Stimulated activated effector memory CD8-positive, alpha-beta T cell treated with anti-CD3 and anti-CD28 coated beads, Interleukin-12 subunit alpha, Interleukin-12 subunit beta, amount 100 ng/mL, for 72 hours (primary cell): ENCODE results near the gene CNNM3.

ENCODE experiments used
- ATAC-seq: fragments of 150-1000 bp; cut with Tn5 transposase; 2 replicates; pipeline ENCODE4 v1.10.0; 2021
- DNase-seq, 2 donors: peaks; one replicate each; pipeline ENCODE4 v3.0.0; 2021 to 2022; ENCODE audit warnings: low spot score in 2 of 2
- H3K27ac Mint-ChIP-seq: one replicate; pipeline ENCODE4 v1.8.0; 2022; ENCODE audit warnings: mild to moderate bottlenecking, mixed read lengths
- H3K36me3 Mint-ChIP-seq: one replicate; pipeline ENCODE4 v1.8.0; 2022; ENCODE audit warnings: mild to moderate bottlenecking, mixed read lengths
- H3K4me1 Mint-ChIP-seq: one replicate; pipeline ENCODE4 v1.8.0; 2022; ENCODE audit warnings: mixed read lengths
- H3K4me3 Mint-ChIP-seq: one replicate; pipeline ENCODE4 v1.8.0; 2022; ENCODE audit warnings: mild to moderate bottlenecking, mixed read lengths
- H3K9me3 Mint-ChIP-seq: one replicate; pipeline ENCODE4 v1.8.0; 2022; ENCODE audit warnings: mixed read lengths

Gene CNNM3

GRCh38 chr2:96816127-96816835 lies at the start of gene CNNM3:
Gene CNNM3 (plus strand): TSS chr2:96816268. CDS start chr2:96816278, 10 bp downstream.
- H3K27ac Mint-ChIP-seq: peak within 1 kb of the TSS; percentile 72
- H3K9me3 Mint-ChIP-seq: no peaks in the 10 kb centered on the region
- peaks cover 31% of the 10 kb centered on the region for H3K36me3 Mint-ChIP-seq
- ATAC-seq: peak; percentile 94
- peaks cover 63% of the 10 kb centered on the region for H3K4me1 Mint-ChIP-seq
- peak within 1 kb of the TSS; percentile 74 for H3K4me3 Mint-ChIP-seq
- DNase-seq: peak; percentile 97 to 98

DNA sequence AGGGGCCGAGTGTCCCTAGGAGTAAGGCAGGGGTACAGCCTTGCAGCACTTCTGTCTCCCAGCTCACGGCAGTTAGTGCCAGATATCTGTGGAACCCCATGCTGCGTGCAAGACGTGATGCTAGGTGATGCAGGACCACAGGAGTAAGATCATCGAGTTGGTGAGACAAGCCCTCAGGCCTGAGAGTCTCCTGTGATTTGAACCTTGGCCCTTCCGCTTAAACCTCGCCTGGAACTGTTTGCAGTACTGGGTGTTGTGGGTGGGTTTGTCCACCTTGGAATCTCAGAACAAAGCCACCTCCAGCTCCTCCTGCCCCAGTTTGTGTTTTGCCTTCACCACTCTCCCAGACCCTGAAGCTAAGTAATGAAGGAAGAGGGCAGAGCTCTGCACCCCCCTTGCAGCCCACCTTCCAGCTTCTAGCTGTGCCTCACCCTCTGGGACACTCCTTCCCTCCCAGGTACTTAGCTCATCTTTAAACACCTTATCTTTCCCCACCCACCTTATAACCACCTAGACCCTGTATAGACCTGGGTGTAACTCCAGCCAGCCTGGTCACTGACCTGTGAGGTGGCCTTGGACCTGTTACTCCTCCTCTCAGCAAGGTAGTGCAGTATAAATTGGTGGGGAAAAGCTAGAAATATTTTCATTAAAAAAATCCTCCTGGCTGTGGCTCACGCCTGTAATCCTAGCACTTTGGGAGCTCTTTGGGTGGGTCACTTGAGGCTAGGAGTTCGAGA lies 48.8 kb upstream of the CNNM3 start:
- no peak for DNase-seq
- Mint-ChIP-seq H3K27ac (peak overlapping the region; percentile 68), H3K4me1 (peaks cover 53% of the 10 kb centered on the region), H3K36me3 (no peaks in the 10 kb centered on the region), H3K4me3 (no peak overlapping the region), H3K9me3 (no peaks in the 10 kb centered on the region)
- no peak for ATAC-seq

DNA sequence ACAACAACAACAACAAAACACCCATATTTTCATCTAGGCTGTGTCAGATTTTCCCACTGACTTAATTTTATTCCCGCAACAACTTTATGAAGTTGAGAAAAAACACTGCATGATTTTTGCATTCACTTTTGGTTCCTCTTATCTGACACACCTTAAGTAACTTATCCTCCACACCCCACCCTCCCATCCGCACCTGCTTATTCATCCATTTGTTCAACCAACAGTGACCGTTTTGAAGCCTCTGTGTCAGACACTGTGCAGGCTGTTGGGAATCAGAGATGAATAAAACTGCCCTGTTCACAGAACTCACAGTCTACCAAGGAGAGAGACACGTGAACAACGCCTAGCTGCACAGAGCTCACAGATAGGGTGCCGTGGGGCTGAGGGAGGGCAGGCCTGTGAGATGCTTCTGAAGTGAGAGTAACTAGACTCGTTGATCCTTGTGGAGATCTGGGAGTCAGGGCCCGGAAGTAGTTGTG lies 47.9 kb upstream of the CNNM3 start:
- DNase-seq (no peak), ATAC-seq (no peak)
- Mint-ChIP-seq H3K4me1 (peaks cover 53% of the 10 kb centered on the region), H3K4me3 (no peak overlapping the region), H3K36me3 (peaks cover 5% of the 10 kb centered on the region), H3K27ac (peak overlapping the region; percentile 68), H3K9me3 (no peaks in the 10 kb centered on the region)

- H3K4me1 Mint-ChIP-seq: peaks cover 49% of the 10 kb centered on the region
Measured at GRCh38 chr2:96769814-96770213, 46.3 kb upstream of the CNNM3 start.

DNA sequence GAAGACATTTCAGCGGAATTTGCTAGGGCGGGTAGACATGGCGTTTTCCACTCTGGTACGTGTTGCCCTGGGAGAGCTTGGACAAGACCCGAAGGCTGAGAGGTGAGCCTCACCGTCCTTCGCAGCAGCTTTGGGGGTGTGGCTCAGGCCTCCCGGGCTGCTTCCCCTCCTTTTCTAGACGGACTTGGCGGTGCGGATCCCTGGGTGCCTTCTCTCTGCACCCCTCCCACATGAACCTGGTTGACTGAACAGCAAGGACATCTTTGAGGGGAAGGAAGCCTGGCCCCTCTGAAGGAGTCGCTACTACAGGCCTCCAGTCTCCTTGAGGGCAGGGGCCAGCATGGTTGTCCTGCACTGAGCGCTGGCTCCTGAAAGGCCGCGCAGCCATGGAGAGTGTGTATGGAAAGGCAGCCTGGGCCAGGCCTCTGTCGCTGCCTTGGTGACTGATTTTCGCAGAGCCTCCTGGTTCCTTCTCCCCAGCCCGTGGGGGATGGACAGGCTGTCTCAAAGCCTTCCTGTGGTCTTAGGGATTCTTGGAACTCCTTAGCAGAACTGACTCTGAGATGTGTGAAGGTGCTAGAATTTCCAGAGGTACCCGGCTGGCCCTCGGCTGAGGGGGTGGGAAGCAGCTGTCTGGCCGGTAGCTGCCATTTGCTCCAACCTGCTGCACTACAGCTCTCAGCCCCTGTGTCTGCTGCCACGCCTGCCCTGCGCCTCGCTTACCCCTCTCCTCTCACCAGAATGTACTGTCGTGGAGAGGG lies 45.4 kb upstream of the CNNM3 start:
- no peak for ATAC-seq
- H3K27ac Mint-ChIP-seq: no peak overlapping the region
- DNase-seq: no peak
- H3K4me1 Mint-ChIP-seq: peaks cover 49% of the 10 kb centered on the region
- H3K4me3 Mint-ChIP-seq: no peak overlapping the region
- no peaks in the 10 kb centered on the region for H3K9me3 Mint-ChIP-seq
- peaks cover 5% of the 10 kb centered on the region for H3K36me3 Mint-ChIP-seq

More at GRCh38 chr2:96769814-96770213, 46.3 kb upstream of the CNNM3 start:
- DNase-seq (no peak), ATAC-seq (no peak)
- Mint-ChIP-seq H3K4me3 (no peak overlapping the region), H3K36me3 (peaks cover 5% of the 10 kb centered on the region), H3K27ac (no peak overlapping the region), H3K9me3 (no peaks in the 10 kb centered on the region)

- DNase-seq (no peak), ATAC-seq (no peak)
- H3K4me1 Mint-ChIP-seq: peaks cover 40% of the 10 kb centered on the region
- no peak overlapping the region for H3K27ac Mint-ChIP-seq
- H3K9me3 Mint-ChIP-seq: no peaks in the 10 kb centered on the region
- H3K36me3 Mint-ChIP-seq: peaks cover 5% of the 10 kb centered on the region
- no peak overlapping the region for H3K4me3 Mint-ChIP-seq
Measured at GRCh38 chr2:96771796-96772618, 44.1 kb upstream of the CNNM3 start.

DNA sequence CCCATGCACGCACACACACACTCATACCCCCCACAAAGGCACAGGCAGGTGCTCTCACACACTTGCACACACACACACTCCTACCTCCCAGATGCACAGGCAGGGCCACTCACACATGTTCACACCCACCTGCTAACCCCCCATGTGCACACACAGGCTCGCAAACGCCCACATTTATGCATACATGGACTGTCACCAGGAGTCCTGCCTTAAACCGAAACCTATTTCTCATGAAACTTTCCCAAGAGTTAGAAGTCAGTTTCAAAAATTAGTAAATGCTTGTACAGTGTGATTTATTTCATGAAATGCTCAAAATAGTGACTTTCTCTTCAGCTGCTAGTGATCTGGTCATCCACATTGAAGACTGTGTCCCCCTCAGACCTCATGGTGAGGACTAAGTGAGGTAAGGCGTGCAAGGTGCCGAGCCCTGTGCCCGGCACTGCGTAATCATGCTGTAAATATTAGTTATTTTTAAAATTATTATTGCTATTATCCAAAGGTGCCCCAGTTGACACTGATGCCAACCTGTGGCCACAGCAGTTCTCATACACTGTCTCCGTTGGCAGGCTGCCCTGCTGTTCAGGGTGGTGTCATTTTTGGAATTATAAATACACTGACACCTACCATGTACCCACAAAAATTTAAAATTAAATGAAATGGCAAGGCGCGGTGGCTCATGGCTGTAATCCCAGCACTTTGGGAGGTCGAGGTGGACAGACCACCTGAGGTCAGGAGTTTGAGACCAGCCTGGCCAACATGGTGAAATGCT lies 43.0 kb upstream of the CNNM3 start:
- Mint-ChIP-seq H3K9me3 (no peaks in the 10 kb centered on the region), H3K27ac (peak overlapping the region; percentile 1), H3K4me3 (peak overlapping the region; percentile 68), H3K4me1 (peaks cover 31% of the 10 kb centered on the region), H3K36me3 (peaks cover 5% of the 10 kb centered on the region)
- ATAC-seq: peak; percentile 79
- DNase-seq: no peak

DNA sequence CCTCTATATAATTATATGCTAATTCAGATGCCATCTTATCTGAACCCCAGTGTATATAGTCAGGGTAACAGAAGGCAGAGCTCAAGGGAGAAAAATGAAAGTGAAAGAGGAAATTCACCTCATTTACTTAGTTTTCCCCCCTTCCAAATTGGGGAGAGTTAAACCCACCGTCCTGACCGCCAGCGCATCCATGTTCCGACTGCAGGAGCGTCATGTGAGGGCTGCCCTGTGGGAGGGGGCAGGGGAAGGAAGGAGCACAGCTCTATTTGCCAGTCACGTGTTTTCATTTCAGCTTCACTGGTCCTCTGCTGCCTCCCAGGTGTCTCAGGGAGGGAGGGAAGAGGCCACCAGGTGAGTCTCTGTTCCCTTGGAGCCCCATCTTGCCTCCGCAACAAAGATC lies 42.1 kb upstream of the CNNM3 start:
- ATAC-seq (peak; percentile 5), DNase-seq (no peak)
- peak overlapping the region; percentile 68 for H3K4me3 Mint-ChIP-seq
- peaks cover 5% of the 10 kb centered on the region for H3K36me3 Mint-ChIP-seq
- no peak overlapping the region for H3K27ac Mint-ChIP-seq
- no peaks in the 10 kb centered on the region for H3K9me3 Mint-ChIP-seq
- H3K4me1 Mint-ChIP-seq: peaks cover 25% of the 10 kb centered on the region

- Mint-ChIP-seq H3K9me3 (no peaks in the 10 kb centered on the region), H3K27ac (no peak overlapping the region), H3K36me3 (peaks cover 5% of the 10 kb centered on the region), H3K4me1 (peaks cover 25% of the 10 kb centered on the region), H3K4me3 (no peak overlapping the region)
- DNase-seq: no peak
- ATAC-seq: no peak
Measured at GRCh38 chr2:96775160-96775559, 40.9 kb upstream of the CNNM3 start.

- Mint-ChIP-seq H3K4me3 (no peak overlapping the region), H3K27ac (no peak overlapping the region), H3K9me3 (no peaks in the 10 kb centered on the region), H3K4me1 (no peaks in the 10 kb centered on the region), H3K36me3 (no peaks in the 10 kb centered on the region)
- DNase-seq (no peak), ATAC-seq (no peak)
Measured at GRCh38 chr2:96783388-96783787, 32.7 kb upstream of the CNNM3 start.

DNA sequence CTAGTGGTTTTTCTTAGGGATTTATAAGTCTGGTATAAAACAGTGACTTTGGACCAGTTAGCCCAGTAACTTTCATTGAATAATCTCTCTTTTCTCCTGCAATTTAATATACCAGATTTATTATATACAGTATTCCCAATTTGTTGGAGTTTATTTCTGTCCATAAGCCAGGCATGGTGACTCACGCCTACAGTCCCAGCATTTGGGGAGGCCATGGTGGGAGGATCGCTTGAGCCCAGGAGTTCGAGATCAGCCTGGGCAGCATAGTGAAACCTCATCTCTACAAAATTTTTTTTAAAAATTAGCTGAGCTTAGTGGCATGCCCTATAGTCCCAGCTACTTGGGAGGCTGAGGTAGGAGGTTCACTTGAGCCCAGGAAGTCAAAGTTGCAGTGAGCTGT lies 28.7 kb upstream of the CNNM3 start:
- no peak for DNase-seq
- Mint-ChIP-seq H3K27ac (no peak overlapping the region), H3K4me1 (peaks cover 5% of the 10 kb centered on the region), H3K36me3 (no peaks in the 10 kb centered on the region), H3K9me3 (no peaks in the 10 kb centered on the region), H3K4me3 (no peak overlapping the region)
- ATAC-seq: no peak

DNA sequence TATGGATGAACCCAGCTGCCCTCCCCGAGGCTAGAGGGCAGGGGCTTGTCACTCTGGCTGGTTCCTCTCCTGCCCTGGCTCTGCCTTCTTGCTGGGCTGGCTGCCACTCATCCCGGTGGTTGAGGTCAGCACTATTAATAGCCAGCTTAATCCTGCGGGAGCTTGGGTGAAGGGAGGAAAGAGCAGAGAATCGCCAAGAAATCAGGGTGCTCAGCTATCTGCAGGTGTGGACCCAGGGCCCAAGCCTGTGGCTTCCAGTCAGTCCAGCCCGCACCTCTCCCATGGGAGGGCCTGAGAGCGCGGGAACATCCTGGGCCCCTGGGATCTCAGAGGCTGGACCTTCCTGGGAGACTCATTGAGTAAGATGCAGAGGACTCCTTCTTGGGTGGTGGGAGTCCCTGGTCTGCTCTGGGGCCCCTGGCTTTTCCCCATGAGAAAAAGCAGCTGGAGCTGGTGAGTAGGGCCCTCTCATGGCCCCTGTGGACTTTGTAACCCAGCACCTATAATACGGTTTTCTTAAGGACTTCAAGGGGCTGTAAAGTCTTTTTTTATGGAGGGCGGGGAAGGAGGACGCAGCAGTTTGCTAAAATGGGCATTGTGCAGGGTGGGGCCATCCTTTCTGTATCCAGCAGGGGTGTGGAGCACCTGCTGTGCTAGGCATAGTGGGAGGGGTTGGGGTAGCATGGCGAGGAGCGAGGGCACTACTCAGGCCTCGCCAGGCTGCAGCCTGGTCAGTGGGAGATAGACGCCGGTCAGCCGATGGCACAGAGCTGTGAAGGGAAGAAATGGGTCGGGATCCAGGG lies 27.4 kb upstream of the CNNM3 start:
- Mint-ChIP-seq H3K36me3 (no peaks in the 10 kb centered on the region), H3K4me3 (no peak overlapping the region), H3K27ac (peak overlapping the region; percentile 26), H3K4me1 (peaks cover 12% of the 10 kb centered on the region), H3K9me3 (no peaks in the 10 kb centered on the region)
- no peak for ATAC-seq
- DNase-seq: no peak

DNA sequence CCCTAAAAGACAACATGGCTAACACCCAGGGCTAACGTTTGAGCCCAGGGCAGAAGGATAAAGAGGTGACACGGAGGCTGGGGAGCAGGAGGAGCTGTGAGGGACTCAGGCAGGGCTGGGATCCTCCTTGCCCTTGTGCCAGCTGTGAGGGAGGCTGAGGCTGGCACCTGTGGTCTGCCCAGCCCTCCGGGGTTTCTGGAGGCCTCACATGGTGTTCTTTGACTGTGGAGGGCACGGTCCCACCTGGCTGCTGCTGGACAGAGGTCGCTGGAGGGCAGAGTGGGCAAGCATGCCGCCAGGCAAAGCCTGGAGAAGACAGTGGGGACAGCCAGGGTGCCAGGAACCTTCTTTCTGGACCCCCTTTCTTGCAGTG lies 26.8 kb upstream of the CNNM3 start:
- Mint-ChIP-seq H3K4me3 (no peak overlapping the region), H3K9me3 (no peaks in the 10 kb centered on the region), H3K27ac (peak overlapping the region; percentile 26), H3K36me3 (no peaks in the 10 kb centered on the region), H3K4me1 (peaks cover 12% of the 10 kb centered on the region)
- DNase-seq: no peak
- ATAC-seq: no peak
